ENCODE measurements around the gene DNAJC12.
A peak's percentile ranks its signal among the peaks of the same experiment; 100 is the strongest.
"Not testable (repeated sequence)": the region's sequence is repeated elsewhere in the genome, so short reads cannot be mapped to it uniquely, and the experiment has no call there.

The DNAJC12 gene

DNA sequence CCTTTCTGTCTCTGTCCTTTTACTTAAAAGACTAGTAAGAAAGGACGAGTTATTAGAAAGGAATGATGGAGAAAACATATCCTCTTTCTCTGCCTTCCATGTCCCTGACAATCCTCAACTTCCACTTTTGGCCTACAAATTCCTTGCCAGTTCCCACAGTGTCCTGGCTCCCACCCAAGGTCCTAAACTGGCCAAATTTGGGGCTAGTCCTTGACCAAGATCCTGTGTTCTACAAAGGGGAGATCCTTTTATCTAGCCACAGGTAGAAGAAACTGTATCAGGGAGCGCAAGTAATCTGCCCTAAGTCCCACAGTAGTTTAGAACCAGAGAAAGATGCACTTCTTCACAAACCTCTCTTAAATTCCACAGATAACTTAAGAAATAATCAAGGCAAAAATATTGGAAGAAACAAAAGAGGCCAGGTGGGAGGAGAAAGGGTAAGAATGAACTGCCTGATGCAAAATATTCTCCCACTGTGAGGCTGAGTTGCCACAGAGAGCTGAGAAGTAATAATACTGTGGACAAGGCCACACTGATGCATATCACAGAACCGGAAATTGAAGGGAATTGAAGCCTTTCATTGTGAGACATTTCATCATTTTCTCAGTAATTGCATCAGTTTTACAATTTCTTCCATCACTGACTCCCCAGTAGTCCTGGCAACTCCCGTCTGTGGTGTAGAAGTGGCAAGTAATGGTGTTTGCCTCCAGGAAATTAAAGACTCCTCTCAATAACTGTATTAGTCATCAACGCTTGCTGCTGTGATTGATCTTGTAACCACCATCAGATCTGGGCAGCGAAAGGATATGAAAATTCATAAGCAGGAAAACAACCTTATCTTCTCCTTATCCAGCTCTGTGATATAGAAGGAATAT is 47.2 kb downstream of the DNAJC12 start:
- DNase-seq: peak in 1 of 5 donors; percentile 96

DNA sequence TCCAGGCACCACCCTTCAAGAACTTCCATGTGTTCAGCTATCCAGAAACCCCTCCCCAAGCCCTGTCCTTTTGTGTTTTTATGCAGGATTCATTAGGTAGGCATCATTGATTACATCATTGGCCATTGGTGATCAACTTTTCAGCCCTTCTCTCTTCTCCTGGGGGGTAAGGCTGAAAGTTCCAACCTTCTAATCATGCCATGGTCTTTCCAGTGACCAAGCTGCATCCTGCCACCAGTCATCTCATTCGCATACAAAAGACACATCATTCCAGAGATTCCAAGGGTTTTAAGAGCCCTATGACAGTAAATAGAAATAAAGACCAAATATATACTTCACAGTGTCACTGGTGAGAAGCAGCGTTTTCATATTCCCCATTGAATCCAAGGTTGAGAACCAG is 48.2 kb downstream of the DNAJC12 start:
- DNase-seq: no peak

DNA sequence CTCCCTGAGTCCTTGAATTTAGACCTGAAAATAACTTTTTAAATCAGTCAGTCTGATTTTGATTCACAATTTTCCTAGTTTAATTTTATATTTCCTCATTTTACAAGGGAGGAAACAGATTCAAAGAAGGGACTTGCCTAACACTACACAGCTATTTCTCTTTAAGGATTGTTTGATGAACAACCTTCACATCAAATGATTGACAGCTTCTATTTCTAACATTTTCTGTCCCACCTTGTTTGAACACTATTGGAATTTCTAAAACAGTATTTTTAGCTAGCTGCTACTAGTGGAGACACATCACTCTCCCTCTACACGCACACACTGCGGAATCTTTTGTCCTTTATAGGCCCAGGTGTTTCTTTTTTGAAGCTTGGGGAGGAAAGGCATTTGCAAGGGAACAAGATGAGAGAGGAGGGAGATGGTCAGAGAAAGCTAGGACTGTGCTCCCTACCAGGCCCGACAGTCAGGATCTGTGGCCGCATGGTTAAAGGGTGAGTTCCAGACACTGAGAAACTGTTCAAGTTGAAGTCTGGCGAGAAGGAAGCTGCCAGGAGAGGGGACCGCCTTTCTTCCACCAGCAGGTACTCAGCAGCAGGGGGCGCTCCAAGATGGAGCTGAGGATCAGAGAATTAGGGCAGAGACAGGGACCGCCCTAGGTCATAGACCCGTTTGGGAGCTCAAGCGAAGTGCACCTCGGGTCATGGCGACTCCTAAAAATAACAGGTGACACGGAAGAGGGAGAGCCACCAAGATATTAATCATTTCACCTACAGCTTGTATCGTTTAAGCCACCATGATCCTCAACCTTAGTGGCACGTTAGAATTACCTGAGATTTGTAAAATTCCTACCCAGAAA is 49.7 kb downstream of the DNAJC12 start:
- peak; percentile 23 to 85 (median 51) for DNase-seq

DNA sequence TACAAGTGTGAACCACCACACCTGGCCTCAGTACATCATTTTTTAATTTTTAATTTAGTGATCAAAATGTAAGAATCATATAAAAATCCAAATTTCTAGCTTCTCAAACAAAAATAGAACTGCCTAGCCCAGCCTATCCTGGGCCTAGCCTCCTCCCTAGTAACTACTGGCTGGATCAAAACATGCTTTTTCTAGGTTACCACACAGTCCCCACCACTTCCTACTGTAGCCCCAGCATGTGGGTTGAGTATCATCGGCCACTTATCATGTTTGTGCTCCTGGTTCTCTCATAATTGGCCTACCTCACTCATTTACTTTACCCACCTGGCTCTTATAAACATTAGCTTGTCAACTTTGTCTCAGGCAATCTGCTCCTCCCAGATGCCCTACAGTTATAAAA is 52.9 kb downstream of the DNAJC12 start:
- DNase-seq: peak in 1 of 5 donors; percentile 72

DNA sequence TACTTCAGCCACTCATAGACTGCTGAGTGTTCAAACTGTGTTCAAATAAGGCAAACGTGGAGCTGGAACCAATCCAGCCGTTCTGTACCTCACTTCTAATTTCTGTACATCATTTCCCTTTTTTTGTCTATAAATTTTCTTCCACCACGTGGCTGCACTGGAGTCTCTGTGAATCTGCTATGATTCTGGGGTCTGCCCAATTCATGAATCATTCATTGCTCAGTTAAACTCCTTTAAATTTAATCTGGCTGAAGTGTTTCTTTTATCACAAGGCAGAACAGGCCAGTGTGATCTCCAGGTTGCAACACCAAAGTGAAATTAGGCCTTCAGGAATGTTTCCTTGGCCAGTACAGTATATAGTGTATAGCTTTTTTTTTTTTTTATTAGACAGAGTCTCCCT is 53.5 kb downstream of the DNAJC12 start:
- DNase-seq: no peak

DNA sequence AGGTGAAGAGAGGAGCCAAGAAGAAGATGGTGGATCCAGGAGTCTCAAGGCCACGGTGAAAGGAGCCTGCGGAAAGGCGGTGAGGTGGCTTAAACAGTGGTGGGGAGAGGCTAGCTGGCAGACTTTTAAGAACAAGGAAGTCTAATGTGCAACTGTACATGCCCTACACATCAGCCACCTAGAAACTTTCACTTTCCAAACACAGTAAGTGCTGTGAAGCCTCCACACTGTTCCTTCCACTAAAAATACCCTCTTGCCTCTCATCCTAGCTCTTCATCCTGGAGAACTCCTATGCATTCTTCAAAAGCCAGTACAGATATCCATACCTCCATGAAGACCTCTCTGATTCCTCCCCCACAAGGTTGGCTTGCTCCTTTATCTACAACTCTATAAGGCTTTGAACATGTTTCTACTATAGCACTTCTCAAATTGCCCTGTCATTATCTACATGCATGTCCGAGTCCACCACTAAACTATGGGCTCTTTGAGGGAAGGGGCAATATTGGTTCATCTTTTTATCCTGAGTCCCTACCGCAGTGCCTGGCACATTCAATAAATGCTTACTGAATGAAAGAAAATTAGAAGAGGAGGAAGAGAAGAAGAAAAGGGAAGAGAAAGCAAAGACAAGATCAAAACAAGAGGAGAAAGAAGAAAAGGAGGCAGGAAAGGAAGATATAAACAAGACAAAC is 54.2 kb downstream of the DNAJC12 start:
- peak in 1 of 5 donors; percentile 55 for DNase-seq

DNA sequence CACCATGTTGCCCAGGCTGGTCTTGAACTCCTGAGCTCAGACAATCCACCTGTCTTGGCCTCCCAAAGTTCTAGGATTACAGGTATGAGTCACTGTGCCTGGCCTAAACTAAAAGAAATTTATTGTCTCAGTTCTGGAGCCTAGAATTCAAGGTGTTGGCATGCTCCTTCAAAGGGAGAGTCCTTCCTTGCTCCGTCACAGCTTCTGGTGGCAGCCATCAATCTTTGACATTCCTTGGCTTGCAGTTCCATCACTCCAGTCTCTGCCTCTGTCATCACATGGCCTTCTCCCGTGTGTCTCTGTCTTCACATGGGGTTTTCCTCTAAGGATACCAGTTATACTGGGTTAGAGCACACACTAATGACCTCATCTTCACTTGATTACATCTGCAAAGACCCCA is 55.5 kb downstream of the DNAJC12 start:
- DNase-seq: no peak

DNA sequence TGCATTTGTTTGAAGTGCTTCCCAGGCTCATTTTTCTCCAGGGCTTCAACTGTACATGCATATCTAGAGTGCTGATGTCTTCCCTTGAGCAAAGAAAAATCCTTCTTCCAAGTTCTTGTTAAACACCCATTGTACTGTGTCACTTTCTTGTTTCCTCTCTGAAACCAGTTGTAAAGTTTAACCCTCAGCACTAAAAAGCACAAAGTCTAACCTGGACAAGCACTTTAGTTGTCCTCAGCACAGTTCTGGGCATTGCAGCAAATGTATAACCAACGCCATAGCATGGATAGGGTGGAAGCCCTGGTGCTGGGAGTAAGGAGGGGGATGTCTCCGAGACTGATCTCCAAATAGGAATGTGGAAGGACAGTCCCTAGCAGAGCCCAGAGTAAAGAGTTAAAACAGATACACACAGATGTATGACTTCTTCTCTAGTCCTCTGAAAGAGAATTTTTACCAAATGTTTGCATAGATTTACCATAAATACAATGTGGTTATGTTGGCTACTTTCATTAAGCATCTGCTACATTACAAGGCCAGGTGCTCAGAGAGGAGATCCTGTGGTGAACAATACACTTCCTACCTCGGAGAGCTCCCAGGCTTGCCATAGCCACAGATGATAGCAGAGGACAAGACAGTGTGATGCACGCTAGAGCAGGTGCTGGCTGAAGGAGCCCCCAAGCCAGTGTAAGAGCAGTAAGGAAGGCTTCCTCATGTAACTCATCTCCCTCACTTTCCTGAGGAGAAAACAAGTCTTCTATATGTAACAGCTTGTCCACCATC is 57.0 kb downstream of the DNAJC12 start:
- DNase-seq: no peak

DNA sequence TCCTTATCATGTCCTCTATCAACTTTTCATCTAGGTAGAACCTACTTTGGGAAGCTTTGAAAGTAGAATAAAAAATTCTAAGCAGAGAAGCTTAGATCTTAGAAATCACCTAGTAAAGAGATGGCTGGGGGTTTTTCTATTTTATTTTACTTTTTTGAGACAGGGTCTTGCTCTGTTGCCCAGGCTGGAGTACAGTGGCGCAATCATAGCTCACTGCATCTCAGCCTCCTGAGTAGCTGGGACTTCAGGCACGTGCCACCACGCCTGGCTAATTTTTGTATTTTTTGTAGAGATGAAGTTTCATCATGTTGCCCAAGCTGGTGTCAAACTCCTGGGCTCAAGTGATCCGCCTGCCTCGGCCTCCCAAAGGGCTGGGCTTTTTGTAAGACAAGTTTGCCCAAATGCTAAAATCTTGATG is 57.8 kb downstream of the DNAJC12 start:
- DNase-seq: not testable (repeated sequence)

DNA sequence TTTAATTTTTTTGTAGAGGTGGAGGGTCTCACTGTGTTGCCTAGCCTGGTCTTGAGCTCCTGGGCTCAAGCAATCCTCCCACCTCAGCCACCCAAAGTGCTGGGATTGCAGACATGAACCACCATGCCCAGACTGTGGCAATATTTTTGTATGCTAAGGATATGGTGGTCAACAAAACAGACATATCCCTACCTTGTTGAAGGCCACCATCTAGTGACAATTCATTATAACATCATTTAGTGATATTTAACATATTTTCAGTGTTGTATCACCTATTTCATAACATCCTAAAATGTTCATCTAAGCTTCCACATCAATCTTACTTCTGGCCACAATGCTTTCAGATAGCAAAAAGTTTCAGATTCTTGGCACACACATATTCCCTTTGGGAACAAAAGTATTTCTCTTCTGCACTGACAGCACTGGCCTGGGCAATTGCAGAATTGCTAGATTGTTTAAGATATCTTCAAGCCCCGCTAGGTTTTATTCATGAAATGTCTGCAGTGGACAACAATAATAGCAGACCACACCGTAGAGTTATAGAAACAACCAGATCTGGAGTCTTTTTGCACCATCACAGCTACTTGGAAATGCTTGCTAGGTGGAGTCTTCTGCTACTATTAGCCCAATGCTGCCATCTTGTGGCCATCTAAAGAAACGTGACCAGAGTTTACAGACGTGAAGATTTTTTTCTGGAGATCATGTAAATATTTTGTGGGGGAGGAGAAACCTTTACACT is 58.4 kb downstream of the DNAJC12 start:
- peak; percentile 23 to 83 (median 68) for DNase-seq

DNA sequence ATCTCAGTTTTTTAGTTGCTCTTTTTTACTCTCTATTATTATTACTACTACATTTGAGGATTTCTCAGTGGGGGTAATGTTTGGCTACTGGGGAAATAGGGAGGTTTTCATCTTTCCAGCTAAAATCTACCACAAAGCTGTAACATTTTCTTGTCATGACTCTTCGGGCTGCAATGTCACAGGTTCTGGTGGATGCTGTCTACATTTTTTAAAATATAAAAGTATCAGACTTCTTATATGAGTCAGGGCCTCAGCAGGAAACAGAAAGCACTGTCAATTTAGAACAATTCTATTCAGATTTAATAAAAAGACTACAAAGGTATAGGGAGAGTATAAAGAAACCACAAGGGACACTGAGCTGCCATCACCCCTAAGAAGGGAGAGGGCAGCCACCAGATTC is 61.6 kb downstream of the DNAJC12 start:
- DNase-seq: no peak

DNA sequence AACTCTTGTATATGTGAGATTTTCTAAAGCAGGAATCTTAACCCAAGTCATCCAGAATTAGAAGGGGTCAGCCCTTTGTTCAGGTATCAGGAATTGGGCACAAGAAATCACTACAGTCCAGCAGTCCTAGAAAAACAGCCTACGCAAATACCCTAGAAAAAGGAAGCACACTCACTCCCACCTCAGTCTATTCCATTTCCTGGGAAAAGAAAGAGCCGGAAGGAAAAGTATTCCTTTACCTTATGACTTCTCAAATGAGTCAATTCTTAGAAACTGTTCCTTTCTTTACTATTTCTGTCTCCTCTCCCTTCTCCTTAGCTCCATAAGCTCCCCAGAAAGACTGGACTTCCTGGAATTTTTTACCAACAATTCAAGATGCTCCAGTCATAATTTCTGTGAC is 62.7 kb downstream of the DNAJC12 start:
- DNase-seq: no peak

DNA sequence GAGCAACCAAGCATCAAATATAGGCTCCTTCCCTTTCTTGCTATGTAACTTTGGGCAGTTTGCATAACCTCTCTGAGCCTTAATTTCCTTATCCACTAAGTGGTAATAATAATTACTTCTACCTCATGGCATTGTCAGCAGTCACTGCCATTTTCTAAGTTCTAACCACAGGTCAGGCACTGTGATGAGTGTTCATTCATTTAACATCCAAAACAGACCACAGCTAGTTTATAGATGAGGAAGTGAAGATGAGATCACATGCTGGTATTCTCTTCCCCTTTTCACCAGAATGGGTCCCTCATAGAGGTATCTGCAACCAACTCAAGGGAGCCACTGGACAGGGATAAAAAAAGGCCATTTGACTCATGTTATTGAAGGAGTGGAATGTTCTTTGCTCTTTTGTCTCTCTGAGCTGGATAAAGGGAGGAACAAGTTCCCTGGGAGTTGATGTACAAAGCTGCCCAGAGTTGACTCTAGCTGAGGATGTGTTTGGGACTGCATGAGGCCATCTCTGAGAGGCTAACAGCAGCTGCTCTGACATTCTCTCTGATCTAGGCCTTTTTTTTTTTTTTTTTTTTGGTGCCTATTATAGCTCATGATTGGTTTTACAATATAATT is 65.0 kb downstream of the DNAJC12 start:
- peak in 1 of 5 donors; percentile 67 for DNase-seq

DNA sequence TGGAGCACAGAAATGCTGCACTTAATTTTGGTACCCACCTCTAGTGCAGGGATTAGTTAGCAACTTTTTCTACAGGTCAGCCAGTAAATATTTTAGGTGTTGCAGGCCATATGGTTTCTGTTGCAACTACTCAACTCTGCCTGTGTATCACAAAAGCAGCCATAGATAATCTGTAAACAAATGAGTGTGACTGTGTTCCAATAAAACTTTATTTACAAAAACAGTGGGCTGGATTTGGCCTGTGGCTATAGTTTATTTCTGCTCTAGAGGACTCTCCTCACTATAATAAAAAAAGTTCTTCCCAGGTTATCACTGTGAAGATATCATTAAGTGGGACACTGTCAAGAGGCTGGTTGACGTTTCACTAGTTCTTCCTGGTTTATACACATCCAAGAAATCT is 65.8 kb downstream of the DNAJC12 start:
- no peak for DNase-seq

DNA sequence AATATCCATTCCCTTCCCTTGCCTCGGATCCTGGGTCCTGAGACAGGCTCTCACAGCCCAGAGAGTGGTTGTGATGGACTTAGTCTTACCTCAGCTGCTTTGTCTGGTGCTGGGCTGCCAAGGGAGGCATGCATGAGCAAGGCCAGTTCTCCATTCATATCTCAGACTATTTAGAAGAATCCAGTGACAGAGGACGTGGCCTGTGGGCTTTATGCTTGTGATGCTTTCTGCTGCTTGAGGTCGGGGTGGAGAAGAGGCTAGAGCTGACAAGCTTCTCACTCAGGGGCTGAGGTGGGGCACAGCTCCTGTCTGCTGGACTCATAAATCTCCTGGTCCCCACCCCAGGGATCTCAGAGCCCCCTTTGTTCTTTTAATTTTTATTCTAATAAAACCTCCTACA is 66.8 kb downstream of the DNAJC12 start:
- DNase-seq: no peak

DNA sequence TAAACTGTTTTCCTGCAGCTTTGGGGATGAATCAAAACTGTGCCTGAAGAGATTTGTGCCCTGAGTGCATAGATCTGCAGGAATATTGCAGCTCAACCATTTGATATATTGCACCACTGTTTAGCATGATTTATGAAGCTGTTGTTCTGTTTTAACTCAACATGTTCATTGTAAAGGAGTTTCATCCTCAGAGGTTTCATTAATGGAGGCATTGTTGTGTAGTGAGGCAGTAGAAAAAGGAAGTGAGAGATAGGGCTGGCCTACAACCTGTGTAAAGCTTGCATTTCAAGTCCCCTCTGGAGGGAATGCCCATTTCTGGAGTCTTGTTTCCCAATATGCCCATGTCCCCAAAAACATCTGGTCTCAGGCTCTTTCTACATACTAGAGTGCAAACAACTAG is 67.5 kb downstream of the DNAJC12 start:
- DNase-seq: no peak

DNA sequence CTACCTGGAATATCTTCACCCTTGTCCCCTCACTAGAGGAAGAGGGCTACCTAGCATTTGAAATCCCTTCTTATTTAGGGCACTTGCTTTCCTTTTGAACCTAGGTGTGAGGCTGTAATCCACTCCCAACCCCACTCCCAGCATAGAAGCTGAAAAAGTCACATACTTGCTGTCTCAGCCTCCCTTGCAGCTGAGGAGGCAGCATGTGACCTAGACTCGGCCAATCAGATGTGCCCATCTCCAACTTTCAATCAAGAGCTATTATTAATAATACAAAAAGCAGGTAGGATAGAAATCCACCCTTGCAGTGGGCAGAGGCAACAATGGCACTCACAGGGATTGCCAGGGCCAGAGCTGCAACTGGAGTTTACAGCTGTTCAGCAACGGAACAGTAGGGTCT is 70.7 kb downstream of the DNAJC12 start:
- DNase-seq: no peak

DNA sequence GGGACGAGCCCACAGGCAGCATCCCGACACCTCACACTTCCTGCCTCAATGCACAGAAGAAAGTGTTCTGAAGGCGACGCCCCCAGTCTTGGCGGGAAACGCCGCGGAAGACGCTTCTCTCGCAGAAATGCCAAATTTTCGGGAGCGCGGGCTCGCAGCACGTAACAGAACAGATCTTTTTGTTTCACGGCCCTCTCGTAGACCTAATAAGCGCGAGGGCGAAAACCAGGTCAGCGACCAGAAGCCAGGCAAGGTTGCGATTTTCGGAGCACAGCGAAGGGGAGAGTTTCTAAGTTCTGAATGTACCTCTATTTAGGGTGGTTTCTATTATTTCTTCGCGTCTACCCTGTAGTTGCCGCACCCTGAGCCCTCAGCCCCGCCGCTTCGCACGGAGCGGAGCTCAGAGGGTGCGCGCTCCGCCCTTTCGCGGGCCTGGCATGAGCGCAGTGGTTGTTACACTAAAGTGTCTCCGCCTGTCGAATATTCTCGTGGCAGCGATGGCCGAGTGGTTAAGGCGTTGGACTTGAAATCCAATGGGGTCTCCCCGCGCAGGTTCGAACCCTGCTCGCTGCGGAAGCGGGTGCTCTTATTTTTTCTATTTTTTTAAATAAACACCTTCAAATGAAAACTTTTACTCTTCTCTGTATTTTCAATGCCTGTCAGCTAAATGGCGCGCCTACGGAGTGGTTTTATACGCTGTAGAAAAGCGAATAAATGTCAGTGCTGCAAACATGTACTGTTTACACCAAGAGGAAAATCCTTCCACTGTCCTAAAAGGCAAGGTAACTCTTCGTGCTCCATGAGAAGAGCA is 73.8 kb downstream of the DNAJC12 start:
- DNase-seq: peak; percentile 80 to 98 (median 90)

DNA sequence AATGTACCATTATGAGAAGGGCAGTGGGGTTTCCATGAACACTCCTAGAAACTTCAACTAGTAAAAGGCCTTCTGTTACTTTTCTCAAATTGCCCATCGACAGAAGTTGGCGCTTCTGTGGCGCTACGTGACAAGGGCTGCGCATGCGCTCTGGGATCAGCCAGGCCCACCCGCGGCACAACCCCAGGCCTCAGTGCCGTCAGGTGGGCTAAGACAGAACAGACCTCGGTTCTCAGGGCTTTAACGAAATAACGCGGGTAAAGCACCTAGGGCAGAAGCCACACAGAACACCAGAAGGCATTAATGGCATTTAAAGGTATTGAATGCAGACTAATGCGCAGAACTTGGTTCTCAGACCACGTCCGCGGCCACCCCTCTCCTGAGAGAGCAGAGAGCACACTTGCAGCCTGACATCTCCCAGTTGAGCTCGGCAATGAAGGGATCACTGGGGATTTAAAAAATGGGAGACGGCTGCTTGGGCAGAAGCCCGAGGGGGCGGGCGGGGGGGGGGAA is 74.4 kb downstream of the DNAJC12 start:
- DNase-seq: peak; percentile 46 to 85 (median 71)

DNA sequence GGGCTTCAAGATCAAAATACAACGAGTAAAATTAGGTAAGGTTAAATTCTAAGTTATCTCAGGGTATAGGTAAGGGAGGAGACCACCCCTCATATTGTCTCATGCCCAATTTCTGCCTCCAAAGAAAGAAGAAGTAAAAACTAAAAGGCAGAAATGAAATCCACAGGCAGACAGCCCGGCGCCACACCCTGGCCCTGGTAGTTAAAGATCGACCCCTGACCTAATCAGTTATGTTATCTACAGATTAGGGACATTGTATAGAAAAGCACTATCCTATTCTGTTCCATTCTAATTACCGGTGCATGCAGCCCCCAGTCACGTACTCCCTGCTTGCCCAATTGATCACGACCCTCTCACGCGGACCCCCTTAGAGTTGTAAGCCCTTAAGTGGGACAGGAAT is 75.4 kb downstream of the DNAJC12 start:
- not testable (repeated sequence) for DNase-seq
